HG02642 (cell line): ENCODE data around the gene KIF5C.

Source experiments
- ATAC-seq: cut with Tn5 transposase; IDR thresholded peaks from one replicate; pipeline ENCODE4 v1.9.1; 2021; ENCODE audit warnings: mild to moderate bottlenecking; ENCODE audit not compliant: unreplicated experiment, poor library complexity

Gene KIF5C

DNA sequence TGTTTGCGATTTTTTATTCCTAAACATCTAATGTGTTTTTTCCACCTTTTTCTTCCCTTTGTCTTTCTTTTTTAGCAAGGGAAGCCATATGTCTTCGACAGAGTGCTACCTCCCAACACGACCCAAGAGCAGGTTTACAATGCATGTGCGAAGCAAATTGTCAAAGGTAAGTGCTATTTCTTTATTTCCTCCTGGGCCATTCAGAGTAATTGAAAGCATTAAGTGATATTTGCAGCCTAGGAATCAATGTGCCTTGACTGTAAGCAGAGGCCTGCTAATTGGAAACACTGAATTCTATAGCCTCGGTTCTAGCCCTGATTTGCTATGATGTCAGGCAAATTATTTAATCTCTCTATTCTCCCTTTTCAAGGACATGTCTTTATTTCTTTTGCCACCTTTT, 47.0 kb downstream of the KIF5C start:
- no peak for ATAC-seq

DNA sequence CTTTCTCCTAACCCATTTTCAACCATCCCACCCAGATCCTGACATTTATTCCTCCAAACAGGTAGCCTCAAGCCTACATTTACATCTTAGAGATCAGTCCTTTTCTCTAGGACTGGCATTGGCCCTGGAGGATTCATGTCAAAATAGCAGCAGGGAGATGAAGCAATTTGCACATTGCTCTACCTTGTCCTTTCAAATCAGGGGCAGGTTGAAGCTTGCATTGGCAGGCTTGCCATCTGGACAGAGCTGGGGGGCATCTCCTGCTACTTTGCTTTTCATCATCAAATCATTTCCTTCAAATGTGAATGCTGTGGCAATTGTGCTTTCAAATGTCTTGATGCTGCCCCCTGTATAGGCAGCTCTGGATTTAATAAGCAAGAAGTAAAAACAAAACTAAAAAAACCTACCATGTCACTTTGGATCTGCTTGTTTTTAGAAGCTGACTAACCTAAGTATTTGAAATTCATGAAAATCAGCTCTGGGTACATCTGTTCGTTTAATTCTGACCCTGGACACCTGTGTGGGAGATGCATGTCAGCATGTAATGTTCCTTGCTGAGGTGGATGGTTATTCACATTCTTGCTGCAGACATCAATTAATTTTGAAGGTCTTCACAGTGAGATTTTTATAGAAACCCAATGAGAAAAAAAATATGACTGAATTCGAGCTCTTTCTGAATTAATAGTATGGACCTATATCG, 47.9 kb downstream of the KIF5C start:
- ATAC-seq, result no peak

DNA sequence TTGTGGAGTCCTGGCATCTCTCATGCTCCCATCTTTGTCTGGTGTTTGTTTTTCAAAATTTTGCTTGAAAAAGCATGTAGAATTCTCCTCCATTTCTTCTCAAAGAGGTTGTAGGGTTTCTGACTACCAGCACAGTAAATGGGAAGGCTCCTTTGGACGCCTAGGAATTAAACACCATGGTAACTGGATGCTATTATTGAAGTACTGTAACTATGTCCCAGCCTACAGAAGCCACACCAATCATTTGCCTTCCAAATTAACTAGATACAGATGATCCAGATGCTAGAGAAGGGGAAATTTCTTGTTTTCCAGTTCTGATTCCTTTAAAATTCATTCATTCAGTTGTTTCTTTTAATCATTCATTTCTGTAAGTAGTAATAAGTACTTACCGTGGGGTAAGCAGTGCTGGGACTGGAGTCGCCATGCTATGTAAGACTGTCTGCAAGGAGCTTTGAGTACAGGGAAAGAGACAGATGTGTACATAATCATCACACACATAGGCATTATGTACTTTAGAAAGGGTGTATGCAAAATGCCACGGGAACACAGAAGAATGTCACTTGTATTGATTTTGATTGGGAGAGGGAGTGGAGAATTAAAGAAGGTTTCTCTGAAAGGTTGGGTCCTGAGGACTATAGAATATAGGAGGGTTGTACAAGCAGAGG, 49.6 kb downstream of the KIF5C start:
- no peak for ATAC-seq

DNA sequence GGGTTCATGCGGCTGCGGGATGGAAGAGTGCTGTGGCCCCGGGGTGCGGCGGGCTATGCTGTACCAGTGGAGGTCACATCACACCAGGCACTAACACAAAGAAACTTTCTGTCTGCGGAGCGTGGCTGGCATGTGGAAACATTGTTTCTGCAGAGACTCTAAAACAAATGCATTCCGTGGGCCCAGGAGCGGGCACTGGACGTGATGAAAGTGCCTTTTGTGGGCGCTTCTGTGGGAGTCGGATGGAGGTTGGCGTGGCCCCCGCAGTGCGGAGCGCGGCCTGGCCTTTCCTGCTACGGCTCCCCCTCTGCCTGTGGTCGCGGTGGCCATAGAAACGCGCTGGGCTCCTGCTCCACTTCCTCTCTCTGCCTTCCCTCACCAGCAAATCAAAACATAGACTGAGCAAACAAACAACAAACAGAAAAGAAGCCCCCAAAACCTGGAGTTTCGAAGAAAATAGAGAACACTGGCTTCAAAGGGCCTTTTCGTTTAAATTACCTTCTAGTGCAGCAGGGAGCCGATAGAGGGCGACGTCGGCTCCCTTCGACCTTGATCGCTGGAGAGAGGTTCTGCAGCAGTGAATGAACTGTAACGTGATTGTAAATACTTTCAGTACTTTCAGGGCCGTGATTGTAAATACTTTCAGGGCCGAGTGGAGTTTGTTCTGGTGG, 51.4 kb downstream of the KIF5C start:
- ATAC-seq, result peak; percentile 83

DNA sequence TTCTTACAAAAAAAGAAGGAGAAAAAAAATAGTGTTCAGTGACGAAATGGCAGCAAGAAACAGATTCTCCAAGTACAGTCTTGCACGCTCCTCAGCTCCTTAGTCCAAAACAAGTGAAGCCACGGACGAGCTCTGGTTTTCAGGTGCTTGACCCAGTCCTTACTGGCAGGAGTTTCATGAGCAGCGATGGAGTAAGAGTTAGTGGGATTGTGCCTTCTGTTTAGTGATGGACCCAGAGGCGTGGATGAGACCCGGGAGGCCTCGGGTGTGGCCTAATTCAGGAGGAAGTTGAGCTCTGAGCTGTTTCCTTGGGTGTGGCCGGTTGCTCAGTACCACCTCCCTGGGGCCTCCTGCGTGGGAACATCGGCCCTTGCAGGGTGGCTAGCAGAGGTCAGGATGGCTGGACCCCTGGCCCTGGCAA, 52.0 kb downstream of the KIF5C start:
- peak; percentile 37 for ATAC-seq

DNA sequence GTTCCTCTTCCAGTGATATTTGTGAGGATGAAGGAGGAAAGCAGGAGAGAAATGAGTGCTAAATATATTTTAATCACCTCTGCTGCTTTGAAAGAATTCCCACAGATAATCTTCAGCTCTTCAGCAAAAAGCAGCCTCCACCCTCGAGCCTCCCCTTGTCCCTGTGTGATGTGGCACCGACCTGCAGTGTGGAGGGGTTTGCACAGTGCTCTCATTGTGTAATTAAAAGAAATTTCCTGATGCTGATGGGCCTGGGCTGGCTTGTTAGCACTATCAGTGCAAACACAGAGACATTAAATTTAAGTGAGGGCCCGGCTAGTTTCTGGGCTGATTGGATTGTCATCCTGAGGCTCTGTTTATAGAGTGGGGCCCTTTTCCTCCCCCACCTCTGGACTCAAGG, 53.4 kb downstream of the KIF5C start:
- no peak for ATAC-seq

DNA sequence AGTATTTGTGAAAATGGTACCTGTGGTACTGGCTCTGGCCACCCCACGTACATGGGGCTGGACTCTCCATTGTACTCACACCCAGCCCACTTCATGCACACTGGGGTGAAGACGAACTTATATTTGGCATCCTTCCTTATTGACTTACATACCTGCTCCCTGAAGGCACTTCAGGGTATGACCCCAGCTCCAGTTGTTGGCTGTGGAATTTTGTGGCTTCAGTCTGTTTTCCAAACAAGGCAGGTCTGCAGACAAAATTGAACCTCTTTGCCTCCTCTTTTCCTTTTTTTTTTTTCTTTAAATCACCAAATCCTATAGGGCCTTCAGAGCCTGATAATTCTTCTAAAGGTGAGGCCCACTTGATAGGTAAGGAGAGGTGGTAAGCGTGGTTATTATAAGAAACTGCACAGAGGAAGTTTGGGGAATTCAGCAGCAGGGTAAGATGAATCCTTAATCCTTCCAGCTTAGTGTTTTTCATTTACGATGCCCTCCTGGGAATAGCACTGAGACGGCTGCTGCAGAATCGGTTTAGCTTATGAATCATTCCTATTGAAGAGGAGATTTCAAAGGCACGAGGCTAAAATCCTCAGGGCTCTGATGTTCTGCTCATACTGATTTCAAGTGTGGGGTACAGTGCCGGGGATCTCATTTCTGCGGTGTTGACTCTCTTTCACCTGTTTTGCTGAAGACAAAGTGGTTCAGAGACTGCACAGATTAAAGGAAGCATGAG, 55.2 kb downstream of the KIF5C start:
- no peak for ATAC-seq

DNA sequence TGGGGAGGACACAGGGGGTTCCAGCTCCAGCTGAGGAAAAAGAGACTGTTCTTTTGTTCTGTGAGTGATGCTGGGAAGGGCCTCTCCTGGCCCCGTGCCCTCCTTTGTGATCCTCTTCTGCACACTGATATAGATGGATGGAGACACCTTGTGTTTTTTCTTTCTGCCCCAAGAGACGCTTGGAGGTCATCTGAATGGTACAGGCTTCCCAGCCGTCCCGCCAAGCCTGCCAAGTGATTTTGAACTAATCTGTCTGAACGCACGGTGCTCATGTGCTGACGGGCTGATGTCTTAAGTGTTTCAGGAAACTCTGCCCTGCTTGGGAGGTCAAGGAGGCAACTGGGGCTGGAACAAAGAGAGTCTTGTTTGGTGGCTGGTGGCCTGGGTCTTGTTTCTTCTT, 57.5 kb downstream of the KIF5C start:
- no peak for ATAC-seq

DNA sequence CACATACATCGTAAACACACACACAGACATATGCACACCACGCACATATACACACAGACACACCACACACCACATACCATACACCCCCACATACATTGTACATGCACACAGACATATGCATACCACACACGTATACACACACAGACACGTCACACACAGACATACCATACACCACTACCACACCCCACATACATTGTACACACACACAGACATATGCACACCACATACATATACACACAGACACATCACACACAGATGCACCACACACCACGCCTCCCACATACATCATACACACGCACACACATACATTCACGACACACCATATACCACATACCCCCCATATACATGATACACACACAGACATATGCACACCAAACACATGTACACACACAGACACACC, 58.4 kb downstream of the KIF5C start:
- no peak for ATAC-seq

DNA sequence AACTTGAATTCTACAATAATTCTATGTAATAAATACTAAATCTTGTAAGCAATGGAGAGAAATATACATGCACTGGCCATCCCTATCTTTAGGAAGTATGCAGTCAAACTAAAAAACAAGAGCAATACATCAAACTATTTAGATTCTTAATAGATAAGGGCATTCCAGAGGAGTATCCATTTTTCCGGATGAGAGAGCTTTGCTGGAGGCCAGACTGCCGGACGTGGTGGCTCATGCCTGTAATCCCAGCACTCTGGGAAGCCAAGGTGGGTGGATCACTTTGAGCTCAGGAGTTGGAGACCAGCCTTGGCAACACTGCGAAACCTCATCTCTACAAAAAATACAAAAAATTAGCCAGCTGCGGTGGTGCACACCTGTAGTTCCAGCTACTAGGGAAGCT, 60.8 kb downstream of the KIF5C start:
- no peak for ATAC-seq

DNA sequence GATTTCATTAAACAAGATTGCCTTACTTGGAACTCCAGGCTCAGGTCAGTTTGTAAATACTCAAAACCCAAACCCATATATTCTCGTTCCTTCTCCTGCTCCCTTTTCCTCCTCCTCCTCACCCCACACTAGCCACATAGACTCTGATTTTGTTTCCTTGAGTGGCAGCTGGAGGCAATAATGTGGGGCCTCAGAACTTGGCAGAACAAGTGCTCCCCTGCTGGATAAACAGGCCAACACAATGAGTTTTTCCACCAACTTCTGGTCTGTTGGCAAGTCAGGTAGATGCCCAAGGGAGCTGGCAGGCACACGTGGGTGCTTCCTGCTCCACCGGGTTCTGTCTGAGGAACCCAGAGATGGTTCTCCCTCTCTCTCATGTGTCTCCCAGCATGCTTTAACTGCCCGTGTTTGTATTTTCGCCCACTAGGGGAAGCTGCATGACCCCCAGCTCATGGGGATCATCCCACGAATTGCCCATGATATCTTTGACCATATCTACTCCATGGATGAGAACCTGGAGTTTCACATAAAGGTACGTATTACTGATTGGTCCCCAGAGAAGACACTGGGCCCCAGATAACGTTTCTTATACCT, 61.9 kb downstream of the KIF5C start:
- no peak for ATAC-seq

DNA sequence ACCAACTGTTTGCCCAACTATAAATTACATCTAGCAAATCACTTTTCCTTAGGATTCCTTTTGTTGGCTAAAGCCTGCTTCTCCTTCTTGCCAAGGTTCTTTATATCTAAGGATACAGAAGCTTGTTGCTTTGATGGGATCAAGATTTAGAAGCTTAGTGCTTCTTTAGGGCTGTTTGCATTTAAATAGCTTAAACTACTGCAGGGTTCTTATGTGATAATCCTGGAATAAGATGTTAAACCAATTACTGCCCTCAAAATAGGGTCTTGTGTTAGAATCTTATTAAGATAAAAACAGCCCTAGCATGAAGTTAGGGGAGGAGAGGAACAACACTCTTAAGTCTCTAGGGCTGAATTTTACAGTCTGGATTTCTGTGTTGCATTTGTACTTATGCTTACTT, 64.2 kb downstream of the KIF5C start:
- no peak for ATAC-seq

DNA sequence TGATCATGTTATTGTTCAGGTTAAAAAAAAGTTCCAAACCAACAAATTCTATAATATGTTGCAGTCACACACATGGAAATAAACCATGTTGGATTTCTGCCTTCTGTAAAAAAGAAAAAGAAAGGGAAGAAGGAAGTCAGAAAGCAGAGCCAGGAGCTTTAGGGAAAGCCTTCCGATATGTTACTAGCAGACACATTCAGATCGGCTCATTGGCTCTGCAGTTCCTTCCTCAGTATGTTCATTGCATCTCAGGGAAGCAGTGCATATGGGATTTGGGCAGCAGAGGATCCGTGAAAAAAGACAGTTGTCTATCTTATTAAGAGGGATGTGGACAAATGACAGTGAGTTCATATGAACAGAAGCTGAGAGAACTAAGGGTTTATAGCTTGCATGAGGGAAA, 68.1 kb downstream of the KIF5C start:
- ATAC-seq, result no peak

DNA sequence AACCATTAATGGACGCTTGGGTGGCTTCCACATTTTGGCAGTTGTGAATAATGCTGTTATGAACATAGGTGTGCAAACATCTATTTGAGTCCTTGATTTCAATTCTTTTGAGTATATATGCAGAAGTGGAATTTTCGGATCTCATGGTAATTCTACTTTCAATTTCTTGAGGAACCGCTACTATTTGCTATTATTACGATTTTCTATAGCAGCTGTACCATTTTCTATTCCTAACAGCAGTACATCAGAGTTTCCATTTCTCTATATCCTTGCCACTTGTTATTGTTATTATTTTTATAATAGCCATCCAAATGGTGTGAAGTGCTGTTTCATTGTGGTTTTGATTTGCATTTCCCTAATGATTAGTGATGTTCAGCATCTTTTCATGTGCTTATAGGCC, 69.5 kb downstream of the KIF5C start:
- no peak for ATAC-seq

DNA sequence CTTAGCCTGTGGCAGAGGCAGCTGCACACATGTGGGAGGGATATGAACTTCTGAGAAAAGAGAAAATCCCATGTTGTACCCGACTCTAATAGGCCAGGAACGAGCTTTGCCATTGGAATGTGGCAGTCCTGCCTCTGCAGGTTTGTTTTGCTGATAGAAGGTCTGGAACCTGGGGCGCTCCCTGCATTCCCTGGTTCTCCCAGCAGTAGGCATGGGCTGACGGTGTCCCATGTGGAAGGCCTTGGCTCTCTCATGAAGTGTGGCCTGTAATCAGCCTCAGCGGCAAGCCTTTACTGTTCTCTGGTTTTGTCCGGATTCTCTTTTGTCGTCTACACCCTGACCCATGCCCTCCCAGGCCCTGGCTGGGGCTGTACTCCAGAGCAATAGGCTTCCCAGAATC, 72.3 kb downstream of the KIF5C start:
- ATAC-seq, result no peak

DNA sequence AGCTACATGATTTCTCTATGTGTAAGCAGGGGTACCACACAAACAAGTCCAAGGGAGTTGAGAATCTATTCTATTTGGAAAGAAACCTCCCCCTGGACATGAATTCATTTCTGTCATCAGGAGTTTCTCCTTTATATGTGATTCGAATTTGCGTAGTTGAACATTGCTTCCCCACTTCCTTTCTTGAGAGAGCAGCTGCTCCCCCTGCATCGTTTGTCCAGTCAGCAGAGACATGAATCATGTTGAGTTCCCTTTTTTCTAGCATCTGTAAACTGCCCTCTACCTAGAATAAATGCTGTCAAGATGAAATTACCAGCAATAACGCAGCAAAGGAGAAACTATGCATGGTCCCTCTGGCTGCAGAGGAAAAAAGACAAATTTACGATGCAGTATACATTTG, 73.8 kb downstream of the KIF5C start:
- ATAC-seq, result no peak

DNA sequence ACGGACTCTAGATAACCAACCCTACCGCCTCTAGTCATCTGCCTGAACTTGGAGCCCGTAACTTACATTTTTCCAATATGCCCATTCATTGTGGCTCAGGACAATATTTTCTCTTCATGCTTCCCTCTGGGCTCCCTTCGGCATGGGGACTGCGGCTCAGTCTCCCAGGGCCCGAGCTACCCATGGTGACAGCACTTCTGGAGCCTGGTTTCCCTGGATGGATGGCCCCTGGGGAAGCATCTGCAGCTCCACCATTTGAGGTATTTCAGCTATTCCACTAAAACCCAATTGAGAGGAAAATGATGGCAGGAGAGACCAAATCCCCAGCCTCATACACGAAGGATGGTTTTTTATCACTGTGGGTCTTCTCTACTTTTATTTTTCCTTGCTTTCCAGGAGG, 74.3 kb downstream of the KIF5C start:
- no peak for ATAC-seq

DNA sequence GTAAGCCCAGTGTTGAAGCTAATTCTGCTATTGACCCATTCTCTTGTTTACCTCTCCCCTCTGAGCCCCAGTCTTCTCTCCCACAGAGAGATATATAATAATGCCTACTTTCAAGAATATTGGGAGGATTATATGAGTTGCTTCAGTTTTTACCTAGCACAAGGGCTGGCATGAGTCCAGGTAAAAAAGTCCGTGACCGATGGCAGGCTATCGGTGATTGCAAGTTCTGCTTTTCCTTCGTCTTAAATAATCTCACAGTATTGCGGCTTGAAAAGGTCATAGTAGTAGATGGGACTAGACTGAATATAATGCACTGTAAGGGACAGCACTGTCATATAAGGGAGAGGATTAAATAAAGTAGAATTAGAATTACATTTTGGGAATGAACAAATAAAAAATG, 77.6 kb downstream of the KIF5C start:
- ATAC-seq, result no peak

DNA sequence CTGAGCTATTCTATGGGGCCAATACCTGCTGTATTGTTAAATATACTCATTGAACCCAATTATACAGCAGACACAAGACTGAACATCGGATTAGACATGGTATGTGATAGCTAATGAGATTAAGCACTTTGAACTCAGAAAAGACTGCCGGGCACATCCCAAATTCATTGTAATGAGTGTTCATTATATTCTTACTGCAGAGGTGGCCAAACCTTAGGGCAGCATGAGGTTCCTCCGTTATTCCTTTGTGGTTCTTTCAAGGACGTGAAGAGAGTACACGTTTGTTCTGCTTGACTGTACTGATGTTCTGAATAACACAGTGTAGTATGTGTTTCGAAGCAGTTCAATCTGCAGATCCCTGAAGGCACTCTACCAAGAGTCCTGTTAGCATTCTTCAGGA, 78.4 kb downstream of the KIF5C start:
- ATAC-seq, result no peak

DNA sequence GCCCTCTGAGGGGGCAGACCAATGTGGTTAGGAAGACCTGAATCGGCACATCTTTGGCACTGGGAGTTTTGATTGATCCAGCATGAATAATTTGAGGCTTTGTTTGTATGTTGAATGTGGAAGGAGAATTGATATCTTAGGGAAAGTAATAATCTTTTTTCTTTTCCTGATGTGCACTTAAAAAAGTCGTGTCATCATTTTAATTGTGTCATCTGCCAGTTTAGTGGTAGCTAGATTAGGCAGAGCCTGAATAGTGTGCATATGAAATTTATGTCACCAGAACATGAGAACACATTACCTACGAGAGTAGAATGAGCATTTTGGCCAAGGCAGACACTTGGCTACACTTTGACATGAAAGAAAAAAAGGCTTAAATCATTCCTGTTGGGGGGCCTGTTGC, 79.5 kb downstream of the KIF5C start:
- ATAC-seq, result no peak

DNA sequence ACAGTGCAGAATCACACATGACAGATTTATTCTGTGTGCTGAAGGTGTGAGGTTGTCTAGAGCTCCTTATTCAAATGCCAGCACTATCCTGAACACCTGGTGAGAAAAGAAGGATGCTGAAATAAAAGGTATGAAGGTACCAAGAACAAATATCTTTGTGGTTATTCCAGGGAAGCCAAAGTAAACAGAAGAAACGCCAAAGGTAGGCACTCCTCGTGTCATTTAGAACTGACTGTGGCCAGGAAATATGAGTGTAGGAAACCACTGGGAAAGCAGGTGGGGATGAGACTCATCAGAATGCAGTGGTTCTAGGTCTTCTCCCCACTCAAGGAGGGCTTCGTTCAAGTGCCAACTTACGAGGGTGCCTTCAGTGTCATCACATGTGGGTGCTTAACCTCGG, 80.8 kb downstream of the KIF5C start:
- ATAC-seq, result no peak
